HG03039 (cell line): ENCODE measurements around the gene GJD2.

ENCODE experiments used
- ATAC-seq: cut with Tn5 transposase; IDR thresholded peaks from one replicate; pipeline ENCODE4 v1.9.1; 2021; ENCODE audit warnings: mild to moderate bottlenecking, moderate library complexity; ENCODE audit not compliant: unreplicated experiment

Gene GJD2

DNA sequence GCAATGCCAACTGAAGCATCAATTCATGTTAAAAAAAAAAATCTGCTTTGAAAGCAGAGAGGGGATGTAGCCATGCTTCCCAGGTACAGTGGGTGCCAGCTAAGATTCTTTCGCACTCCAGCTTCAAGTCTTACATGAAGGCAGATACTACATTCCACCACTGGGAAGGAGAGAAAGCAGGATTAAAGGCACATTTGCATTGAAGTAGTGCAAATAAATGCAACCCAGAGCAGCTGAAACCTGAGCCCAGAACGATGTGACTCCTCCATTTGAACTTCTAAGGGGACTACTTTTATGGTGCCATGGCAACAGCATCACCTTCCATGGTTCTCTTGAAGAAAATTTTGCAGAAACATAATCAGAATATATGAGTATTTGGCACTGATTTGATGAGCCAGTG is 19.1 kb upstream of the GJD2 start:
- ATAC-seq = no peak

DNA sequence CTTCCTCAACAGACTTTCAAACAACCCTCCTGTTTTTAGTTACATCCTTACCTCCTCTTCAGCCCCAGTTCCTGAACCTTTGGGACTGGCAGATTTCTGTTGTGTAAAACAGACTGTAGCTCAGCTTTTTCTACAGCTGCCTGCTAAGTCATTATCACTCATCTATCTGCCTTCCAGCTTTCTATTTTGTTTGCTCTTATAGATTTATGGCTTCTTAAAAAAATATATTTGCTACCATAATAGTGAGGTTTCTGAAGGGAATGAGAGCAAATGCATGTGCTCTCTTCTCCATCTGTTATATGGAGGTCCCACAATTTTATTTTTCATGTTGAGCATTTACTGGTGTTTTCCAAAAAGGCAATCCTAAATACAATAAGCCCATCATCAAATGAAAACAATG is 18.2 kb upstream of the GJD2 start:
- no peak for ATAC-seq

DNA sequence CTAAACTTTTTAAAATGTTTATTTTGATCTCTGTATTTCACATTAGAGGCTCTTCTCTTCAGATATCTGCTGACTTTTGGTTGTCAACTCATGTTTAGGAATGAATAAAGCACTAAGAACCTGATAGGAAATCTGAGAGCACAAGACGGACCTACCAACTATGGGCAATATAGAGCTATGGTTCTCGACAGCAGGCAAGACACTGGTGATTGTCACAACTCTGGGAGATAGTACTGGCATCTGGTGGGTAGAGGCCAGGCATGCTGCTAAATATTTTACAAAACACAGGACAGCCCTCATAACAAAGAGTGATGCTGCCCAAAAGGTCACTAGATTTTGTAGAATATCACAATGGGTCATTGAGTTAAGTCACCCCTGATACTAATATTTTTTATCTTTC is 17.5 kb upstream of the GJD2 start:
- no peak for ATAC-seq

DNA sequence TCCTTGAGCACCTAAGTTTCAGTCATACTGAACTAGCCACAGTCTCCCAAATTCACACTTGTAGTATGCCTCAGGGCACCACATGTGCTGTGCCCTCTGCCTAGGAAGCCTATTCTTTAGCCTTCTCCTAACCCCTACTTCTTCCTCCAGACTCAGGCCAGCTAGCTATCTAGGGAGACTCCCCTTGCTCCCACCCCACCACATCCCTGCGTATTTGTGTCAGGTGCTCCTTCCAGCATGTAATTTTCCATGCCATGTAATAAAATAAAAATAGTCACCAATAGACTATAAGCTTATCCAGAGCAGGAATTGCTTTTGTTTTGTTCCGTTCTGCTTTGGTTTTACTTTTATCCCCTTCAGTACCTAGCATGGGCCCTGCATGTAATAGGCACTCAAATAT is 14.9 kb upstream of the GJD2 start:
- no peak for ATAC-seq

DNA sequence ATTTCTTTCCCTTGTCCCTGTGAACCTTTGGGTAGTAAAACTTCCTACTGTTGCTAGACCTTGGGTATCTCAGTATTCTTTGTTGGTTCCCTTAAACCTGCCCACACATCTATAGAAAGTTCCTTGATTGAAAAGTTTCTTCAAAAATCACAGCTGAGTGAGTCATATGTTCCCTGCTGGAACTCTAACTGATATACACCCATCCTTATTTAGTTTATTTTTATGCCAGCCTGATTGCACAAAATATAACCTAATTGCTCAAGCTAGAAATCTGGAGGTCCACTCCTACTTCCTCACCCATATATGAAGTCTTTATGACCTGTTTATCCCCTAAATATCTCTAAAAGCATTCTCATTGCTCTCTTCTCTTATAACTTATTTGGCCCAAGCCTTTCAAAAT is 13.7 kb upstream of the GJD2 start:
- no peak for ATAC-seq

DNA sequence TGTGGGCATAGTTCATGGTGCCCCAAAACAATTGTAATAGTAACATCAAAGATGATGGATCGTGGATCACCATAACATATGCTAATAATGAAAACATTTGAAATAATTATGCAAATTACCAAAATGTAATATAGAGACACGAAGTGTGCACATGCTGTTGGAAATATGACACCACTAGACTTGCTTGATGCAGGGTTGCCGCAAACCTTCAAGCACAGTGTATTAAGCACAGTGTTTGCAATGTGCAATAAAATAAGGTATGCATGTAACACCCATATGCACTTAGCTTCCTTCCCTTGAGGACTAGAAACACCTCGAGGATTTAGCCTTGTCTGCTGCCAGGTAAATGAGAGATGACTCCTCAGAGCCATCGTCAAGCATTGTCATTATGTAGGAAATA is 10.9 kb upstream of the GJD2 start:
- no peak for ATAC-seq

DNA sequence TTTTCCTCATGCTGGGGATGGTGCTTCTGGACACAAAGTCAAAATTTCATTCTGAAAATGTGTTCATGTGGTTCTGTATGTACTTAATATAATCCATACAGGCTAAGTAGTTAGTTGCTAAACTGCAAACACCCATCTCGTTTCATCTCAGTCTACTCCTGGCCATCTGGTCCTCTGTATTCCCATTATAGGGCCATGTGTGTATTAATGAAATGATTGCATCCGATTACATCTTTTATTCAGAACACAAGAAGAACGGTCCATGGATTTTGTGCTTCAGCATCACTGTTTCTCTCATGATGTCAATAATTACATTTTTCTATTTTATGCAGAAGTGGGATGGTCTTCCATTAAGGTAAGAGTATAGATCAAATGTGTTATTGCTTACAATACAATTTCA is 6.1 kb upstream of the GJD2 start:
- ATAC-seq = no peak

DNA sequence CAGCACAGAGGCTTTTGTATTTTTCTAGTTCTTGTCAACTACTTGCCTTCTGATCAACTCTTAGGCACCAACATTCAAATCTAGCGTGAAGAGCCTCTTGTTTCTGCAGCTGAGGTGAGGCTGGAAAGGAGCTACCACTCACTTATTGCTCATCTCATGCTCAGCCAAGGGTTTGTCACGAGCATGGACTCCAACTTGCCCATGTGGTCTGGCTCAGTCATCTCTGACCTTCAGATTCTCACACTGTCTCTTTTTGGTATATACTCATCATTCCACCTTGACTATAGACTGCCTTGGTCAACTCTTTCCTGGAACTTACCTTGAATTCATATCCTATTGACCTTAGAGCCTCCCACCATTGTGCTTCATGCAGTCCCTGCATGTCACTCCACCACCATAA is 5.2 kb upstream of the GJD2 start:
- ATAC-seq = no peak

DNA sequence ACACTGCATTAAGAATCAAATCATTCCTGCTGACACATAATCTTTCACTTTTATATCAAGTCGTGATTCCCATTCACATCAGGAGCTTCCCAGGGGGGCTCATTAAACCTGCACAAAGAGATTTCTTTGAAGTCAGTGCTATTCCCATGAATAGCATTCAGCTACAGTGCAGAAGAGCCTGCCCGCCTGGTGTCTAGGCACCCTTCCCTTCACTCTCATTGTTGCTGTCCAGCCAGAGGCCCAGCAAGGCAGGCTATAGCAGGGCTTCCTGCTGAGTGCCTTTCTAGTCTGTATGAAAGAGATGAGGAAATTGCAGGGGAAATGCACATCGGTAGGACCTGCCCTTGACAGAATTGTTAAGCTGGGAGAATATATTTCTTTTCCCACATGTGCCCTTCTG is 4.5 kb upstream of the GJD2 start:
- ATAC-seq = no peak

DNA sequence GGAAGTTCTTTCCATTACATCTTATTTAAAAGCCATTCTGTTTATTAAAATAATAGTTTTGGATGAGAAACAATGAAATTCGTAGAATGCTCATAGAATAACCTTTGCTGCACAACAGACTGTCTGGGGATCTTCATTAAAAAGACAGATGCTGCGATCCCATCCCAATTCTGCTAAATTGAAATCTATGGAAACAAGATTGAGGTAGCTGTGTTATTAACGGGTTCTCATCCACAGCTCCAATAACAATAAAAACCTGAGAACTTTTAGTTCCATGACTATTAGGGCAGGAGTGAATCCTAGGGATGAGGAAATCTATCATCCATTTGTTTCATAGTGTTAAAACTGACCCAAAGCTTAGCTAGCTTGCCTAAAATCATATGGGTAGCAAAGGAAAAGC is 2.5 kb upstream of the GJD2 start:
- no peak for ATAC-seq

DNA sequence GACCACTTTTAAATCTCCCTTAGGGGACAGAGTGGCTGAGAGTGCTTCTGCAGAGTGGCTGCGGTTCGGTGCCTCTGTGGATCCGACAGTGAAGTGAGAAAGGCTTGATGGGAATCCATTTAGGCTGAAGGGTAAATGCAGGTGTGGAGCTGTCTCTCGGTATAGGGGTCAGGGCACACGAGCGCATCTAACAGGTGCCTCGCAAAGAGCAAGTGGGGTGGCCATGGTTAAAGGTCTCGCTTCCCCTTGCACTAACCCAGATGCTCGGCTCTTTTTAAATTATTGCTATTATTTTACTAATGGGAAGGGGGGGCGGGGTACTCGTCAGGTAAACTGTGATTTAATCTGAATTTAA is 598 bp upstream of the GJD2 start:
- no peak for ATAC-seq

DNA sequence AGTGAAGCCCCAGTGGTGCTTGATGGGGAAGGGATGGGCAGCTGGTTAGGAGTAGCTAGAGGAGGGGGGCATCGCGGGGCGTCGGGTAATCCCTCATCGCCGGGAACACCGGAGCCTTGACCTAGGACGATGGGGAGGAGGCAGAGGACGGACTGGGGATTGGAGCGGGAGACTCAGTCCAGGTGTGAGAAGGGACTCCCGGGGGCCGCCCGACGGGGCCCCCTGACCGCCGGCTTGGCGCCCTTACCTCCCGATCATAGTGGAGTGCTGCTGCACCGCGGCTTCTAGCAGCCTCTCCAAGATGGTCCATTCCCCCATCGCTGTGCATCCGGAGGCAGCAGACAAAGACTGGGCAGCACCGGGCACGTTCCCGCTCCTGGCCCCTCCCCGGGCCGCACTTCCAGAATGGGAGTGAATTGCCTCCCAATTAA is 612 bp downstream of the GJD2 start:
- ATAC-seq = no peak

DNA sequence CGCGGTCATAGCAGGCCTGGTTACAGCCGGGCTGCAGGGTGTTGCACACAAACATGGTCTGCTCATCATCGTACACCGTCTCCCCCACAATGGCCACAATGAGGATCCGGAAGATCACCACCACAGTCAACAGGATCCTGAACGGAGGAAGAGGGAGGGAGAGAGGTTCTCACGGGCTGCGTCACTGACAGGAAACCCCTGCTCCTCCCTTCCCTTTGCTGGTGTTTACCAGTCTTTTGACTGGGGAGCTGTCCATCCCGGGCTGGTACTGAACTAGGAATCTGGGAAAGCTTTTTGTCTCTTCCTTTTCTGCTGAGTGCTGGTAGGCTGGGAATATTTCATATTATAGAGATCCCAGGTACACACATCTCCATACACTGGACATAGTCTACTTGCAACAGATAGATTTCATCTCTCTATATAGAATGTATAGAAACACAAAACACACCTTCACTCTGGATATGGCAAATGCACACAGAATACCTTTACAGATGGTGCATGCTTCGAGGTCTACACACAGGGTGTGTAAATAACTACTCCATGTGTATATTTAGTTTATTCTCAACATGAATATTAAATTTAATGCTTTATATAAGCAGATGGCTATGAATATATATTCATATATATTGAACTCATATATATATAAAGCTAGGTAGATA is 1.4 kb downstream of the GJD2 start:
- no peak for ATAC-seq

DNA sequence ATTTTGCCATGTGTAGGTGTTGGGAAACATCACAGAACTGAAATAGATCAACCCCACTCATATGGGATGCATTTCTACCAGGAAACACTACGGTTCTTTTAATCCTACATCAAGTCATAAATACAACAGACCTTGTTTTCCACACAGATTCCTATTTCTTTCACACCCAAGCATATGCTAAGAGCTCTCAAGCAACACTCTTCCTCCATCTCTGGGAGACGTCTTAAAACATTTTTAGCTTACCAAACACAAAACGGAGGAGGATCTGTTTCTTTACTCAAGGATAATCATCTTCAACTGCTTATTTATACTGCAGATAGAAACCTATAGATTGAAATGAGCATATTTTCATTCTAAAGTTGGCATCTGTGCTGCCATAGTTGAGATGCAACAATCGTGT is 5.1 kb downstream of the GJD2 start:
- no peak for ATAC-seq

DNA sequence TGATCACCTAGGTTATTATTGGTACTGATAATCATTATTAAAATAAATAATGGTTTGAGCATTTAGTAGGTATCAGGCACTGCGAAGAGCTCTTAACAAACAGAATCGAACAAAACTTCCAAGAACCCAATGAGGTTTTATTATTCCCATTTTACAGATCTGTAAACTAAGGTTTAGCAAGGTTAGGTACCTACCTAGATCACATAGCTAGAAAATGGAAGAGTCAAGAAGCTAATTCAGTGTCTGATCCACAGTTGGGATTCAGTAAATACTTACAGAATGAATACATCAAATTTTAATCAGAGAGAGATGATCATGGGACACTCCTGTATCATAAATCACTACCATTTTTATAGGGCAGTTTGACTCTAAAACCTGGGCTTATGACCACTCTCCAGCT is 15.5 kb downstream of the GJD2 start:
- ATAC-seq = no peak

DNA sequence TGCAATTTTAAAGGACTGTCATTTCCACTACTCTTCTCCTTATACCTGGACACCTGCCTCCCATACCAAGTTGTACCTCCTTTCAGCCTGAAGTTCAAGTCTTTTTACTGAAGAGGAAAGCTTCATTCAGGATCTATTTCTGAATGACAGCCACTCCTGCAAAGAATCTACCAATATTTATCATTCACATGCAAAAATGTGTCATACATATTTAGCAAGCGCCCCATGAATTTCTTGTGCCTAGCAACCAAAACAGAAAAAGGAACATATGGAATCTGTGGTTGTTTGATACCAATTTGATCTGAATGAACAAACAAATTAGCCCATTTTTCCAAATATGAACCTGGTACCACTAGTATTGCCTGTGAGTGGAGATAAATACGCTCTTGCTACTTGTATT is 16.8 kb downstream of the GJD2 start:
- ATAC-seq = no peak

DNA sequence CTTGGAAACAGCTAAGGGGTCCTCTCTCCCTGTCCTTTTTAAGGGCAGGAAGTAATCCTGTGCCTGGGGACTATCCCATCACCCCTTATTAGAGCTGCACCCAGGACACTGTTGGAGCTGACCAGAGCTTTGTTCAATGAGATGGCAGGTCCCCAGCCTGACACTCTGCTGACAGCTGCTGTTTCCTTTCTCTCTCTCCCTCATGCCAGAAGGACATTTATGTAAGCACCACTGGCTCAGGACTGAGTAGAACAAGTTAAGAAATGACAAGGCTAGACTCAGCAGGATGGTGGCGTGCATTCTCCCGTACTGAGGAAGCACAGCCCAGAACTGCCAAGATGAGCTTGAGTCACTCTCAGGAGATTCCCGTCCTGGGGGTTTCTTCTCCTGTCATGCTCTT is 17.3 kb downstream of the GJD2 start:
- ATAC-seq = no peak

DNA sequence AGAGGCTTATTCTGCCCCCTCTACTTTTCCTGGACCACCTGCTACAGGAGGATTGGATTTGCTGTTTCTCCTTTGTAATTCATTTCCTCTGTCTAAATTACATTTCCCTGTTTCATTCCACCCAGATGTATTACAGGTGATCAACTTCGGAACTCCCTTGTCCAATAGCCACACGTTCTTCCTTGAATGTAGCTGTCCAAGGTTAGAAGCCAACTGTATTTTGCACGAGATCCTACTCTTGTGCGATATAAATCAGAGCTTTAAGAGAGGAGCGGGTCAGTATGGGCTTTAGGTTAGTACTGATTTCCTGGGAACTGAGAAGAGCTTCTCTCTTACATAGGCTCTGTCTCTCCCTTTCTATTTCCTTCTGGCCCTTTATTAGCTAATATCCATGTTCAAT is 20.5 kb downstream of the GJD2 start:
- no peak for ATAC-seq

DNA sequence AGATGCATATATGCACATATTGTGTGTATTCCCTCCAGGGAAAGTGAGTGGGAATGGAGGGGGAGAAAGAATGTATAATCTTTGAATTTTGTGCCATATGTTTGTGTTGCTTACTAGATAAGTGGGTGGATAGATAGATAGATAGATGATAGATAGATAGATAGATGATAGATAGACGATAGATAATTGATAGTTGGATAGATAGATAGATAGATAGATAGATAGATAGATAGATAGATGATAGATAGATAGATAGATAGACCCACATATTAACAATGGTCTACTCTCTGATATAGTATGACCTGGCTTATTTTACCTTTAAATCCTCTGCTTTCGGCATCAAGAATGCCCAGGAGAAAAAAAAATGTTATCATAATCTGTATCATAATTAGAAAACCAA is 21.2 kb downstream of the GJD2 start:
- ATAC-seq = no peak

DNA sequence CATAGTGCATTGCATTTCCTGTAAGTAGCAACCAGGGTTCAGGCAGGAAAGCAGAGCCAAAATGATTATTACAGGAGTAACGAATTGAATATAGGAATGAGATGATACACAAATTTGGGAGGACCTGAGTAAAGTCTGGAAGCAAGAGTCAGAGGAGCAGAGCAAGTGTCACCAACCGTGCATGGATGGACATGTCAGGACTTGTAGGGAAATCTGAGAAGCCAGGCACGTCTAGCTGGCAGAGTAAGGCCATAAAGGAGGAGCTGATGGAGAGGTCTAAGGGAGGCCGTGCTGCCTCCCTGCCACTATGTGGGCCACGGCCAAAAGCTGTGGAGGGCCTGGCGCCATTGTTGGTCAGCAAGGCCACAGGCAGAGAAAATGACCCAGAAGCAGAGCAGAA is 22.4 kb downstream of the GJD2 start:
- no peak for ATAC-seq

DNA sequence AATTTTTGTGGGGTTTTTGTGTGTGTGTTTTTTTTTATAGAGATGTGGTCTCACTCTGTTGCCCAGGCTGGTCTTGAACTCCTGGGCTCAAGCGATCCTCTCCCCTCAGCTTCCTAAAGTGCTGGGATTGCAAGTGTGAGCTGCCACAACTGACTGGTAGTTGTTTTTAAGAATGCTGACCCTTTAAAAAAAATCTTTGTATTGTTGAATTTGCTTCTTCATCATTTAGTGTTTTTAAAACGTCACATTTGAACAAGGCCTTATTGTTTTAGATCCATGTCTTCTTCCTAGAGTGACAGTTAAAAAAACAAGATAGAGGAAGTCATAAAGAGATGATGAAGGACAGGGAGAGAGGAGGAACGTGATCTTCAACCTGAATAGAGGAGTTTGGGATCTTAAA is 24.1 kb downstream of the GJD2 start:
- ATAC-seq = no peak

DNA sequence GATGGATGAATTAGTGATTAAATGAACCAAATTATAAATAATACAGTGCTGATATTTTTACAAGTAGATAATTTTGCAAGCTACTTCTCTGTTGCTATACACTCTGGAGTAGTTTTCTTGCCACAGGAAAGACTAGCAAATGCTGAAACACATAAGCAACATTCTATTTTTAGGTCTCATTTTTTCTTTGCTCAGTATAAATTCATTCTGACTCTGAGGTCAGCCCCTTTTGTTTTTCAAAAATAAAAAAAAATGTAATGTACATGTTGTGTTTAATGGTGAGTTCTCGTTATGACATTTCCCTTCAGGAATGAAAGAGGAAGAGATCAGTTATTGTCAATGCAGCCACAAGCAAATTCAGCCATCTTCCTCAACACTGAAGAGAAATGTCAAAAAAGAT is 24.9 kb downstream of the GJD2 start:
- ATAC-seq = no peak

DNA sequence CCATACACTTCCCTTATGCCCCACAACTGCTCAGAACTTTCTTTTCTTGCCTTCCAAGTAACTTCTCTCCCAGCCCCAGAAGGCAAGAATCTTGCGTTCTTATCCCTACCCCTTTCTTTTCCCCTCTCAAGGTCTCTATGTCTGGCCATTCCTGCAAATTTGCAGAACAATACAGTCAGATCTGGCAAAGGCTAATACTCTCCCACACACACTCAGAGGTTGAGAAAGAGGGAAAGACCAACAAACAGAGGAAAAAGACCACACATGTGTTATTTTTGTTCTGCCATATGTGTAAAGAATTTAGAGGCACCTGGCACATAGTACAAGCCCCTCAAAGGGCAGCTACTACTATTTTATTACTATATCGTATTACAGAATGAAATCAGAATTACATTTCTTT is 25.7 kb downstream of the GJD2 start:
- no peak for ATAC-seq
